Activated CD8-positive, alpha-beta memory T cell treated with anti-CD3 and anti-CD28 coated beads, Interleukin-2, amount 50 U/mL, for 1 hour (primary cell): ENCODE results near the gene SMIM14.
A peak's percentile ranks its signal among the peaks of the same experiment; 100 is the strongest.
"Not testable (repeated sequence)": the region's sequence is repeated elsewhere in the genome, so short reads cannot be mapped to it uniquely, and the experiment has no call there.

Experiments
- DNase-seq: peaks from one replicate; pipeline ENCODE4 v3.0.0-alpha.2; 2020; ENCODE audit errors: extremely low read depth

Gene SMIM14

DNA sequence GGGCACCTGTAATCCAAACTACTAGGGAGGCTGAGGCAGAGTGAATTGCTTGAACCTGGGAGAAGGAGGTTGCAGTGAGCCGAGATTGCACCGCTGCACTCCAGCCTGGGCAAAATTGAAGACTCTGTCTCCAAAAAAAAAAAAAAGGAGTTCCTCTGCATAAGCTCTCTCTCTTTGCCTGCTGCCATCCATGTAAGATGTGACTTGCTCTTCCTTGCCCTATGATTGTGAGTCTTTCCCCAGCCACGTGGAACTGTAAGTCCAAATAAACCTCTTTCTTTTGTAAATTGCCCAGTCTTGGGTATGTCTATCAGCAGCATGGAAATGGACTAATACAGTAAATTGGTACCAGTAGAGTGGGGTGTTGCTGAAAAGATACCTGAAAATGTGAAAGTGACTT is 106.4 kb downstream of the SMIM14 start:
- not testable (repeated sequence) for DNase-seq

- DNase-seq: no peak
These were observed 108.0 kb downstream of the SMIM14 start for GRCh38 chr4:39530682-39531081.

- DNase-seq: no peak
These were observed 109.1 kb downstream of the SMIM14 start for GRCh38 chr4:39529534-39529933.

GRCh38 chr4:39528061-39528465 is 110.6 kb downstream of the SMIM14 start:
- no peak for DNase-seq

DNA sequence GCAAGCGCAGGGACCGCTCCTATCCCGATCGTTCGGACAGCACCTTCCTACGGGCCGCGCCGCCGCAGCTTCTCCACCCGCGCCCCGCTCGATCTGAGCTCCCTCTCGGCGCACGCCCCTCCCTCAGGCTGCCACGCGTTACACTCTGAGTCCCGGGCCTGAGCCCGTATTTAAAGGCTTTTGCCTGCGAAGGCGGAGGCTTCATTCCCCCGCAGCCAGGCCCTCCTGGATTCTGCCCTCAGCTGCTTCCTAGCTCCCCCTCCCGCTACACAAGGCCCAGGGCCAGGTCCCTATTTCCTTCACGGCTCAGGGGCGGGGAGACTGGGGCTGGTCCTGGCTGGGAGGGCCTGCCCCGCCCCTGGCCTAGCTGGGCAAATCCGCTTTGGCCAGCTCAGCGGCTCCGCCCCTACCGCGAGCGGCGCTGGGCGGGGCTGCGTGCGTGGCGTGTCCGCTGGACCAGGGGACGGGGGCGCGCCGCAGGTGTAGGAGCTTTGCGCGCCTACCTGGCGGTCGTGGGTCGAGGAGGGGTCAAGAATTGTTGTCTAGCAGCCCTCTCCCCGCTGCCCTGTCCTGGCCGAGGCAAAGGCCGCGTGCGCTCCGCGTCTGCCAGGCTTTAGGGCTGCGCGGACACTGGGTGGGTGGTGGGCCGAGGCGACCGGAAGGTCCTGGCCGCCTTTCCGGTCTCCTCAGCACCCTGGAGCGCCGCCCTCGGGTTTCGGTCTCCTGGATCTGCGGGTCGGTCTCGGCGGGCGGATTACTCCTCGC is 111.2 kb downstream of the SMIM14 start, which contains the start of gene UGDH:
UGDH (minus strand) TSS at position 144 of the 765 bp plus-strand sequence. CDS start 5,927 bp downstream, outside the sequence.
- peak; percentile 72 for DNase-seq

GRCh38 chr4:39526765-39527295 is 111.8 kb downstream of the SMIM14 start:
- no peak for DNase-seq

- no peak for DNase-seq
These were observed 112.6 kb downstream of the SMIM14 start for GRCh38 chr4:39525822-39526690.

GRCh38 chr4:39524161-39524957 is 114.3 kb downstream of the SMIM14 start:
- no peak for DNase-seq

- DNase-seq: no peak
These were observed 116.6 kb downstream of the SMIM14 start for GRCh38 chr4:39522068-39522467.

DNA sequence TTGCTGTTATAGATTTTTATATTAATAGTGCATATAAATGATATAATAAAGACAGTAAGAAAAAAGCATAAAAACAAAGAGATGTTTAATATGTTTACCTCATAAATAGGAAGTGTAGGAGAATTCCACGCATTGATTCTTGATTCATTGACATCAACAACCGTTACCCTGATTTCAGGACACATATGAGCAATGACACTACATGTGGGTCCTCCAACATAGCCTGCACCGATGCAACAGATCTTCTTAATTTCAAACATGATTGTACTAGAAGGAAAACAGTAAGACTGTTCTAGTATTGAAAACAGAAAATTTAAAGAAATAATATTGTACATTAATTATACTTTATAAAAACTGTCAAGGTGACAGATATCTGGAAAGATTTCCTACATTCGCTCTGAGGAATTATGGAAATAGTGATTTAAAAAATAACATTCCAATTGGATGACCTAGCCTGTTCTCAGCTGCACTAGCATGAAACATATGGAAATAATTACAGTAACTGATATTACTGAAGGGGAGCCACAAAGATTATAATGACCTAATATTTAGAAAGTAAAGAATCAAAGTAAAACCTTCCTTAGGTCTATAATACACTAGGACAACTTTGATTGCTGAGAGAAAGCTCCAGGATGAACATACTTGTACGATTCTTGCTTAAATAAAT is 117.3 kb downstream of the SMIM14 start:
- no peak for DNase-seq

GRCh38 chr4:39518484-39518883 is 120.2 kb downstream of the SMIM14 start:
- DNase-seq: no peak

DNA sequence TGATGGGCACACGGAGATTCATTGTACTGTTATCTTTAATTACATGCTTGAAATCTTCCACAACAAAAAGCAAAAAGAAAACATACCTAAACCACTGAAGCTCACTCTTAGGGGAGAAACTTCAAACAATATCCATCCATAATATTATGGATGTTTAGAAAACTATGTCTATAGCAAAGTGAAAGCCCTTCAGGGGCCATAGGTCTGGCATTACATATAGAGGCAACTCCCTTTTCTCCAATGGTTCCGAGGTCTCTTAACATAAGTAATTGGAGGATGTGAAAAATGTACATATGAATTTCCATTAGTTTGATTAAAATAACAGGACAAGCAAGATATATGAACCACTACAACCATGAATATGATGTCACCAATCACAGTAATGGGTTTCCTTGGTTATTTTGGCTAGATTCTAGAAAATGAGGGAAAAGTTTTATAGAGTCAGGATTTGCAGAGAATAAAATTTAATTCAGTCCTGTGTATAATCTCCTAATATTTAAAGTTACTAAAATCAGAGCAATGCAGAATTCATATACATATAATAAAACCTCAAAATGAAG is 122.2 kb downstream of the SMIM14 start:
- no peak for DNase-seq

DNA sequence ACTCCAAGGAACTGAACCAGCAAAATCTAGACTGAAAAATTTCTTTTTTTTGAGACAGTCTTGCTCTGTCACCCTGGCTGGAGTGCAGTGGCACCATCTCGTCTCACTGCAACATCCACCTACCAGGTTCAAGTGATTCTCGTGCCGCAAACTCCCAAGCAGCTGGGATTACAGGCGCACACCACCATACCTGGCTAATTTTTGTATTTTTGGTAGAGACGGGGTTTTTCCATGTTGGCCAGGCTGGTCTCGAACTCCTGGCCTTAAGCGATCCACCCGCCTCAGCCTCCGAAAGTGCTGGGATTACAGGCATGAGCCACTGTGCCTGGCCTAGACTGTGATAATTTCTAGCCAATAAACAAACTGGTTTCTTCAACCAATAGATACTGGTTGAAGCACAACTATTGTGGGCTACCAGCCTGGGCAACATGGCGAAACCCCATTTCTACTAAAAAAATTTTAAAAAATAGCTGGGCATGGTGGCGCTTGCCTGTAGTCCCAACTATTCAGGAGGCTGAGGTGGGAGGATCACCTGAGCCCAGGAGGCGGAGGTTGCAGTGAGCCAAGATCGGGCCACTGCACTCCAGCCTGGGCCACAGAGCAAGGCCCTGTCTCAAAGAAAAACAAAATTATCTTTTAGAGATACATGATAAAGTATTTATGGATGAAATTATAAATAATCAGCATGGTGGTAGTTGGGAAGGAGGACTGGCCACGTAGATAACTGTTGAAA is 122.8 kb downstream of the SMIM14 start:
- not testable (repeated sequence) for DNase-seq

DNA sequence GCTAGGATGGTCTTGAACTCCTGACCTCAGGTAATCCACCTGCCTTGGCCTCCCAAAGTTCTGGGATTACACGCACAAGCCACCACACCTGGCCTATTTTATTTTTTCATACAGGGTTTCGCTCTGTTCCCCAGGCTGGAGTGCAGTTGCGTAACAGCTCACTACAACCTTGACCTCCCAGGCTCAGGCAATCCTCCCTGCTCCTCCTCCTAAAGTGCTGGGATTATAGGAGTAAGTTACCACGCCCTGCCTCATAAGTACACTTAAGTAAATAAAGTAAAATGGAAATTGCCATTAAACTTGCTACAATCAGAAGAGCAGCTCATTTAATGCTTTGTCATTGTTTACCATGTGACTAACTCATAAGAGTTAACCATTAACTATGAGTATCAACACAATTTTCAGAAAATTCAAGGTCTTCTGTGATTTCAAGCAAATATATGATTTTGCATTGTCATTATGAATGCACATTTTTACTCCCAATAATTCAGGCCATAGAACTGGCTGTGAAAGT is 123.7 kb downstream of the SMIM14 start:
- DNase-seq: no peak

DNA sequence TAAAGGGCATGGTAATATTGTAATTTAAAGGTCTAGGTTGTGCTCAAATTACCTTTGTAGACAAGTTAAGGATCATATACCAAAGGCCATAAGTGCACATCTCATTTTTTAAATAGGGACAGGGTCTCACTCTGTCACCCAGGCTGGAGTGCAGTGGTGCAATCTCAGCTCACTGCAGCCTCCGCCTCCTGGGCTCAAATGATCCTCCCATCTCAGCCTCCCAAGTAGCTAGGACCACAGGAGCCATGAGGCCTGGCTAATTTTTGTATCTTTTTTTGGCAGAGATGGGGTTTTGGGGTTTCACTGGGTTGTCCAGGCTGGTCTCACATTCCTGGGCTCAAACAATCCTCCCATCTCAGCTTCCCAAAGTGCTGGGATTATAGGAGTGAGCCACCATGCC is 124.4 kb downstream of the SMIM14 start:
- DNase-seq: not testable (repeated sequence)

GRCh38 chr4:39510348-39510929 is 128.2 kb downstream of the SMIM14 start:
- no peak for DNase-seq

DNA sequence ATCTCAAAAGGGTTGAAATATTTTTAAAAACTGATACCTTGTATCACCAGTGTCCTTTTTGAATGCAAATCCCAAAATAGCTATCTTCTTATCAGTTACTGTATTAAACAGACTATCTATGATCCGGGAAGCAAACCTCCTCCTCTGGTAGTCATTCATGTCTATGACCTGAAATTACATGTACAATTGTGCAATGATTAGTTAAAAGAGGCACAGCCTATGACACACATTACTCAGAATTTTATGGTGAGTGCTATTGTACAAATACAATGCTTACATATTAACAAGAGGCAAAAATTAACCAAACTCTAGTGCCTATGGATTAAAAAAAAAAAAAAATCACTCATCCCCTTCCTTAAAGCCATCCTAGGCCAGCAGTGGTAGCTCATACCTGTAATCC is 133.1 kb downstream of the SMIM14 start:
- DNase-seq: no peak

DNA sequence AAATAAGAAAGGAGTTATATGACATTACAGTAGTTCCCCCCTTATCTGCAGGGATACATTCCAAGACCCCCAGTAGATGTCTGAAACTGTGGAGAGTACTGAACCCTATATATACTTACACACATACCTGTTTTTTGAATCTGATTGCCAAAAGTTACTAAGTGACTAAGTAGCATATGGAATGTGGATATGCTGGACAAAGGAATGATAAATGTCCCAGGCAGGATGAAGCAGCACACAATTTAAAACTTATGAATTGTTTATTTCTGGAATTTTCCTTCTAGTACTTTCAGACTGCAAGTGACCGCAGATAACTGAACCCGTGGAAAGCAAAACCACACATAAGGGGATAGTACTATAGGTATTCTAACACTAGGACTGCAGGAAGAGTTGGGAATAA is 134.1 kb downstream of the SMIM14 start:
- no peak for DNase-seq

GRCh38 chr4:39502664-39503035 is 136.0 kb downstream of the SMIM14 start:
- DNase-seq: not testable (repeated sequence)
